B cell (primary cell): ENCODE results near the gene FOXO3. TPM values are rescaled to one million over a fixed set of nuclear protein-coding genes. Genes with fewer than 3 reads are reported as not detected.

ENCODE experiments used
- ATAC-seq: fragments of 200-7000 bp; cut with Tn5 transposase; one replicate; pipeline ENCODE4 v1.10.0; 2021; ENCODE audit warnings: low read depth, mild to moderate bottlenecking, moderate number of reproducible peaks, moderate library complexity
- CTCF ChIA-PET: fragments of 350-600 bp; sonication (Branson Sonifier 250); formaldehyde crosslinking; loops from one replicate; lab custom pipeline; 2021; ENCODE audit warnings: antibody characterized with exemption, inconsistent platforms; lab: Charles Lee
- POLR2A ChIA-PET: fragments of 350-600 bp; sonication (Branson Sonifier 250); formaldehyde crosslinking; loops from one replicate; lab custom pipeline; 2021; ENCODE audit warnings: antibody characterized with exemption; lab: Charles Lee
- DNase-seq: peaks from one replicate; pipeline ENCODE4 v3.0.0; 2013
- H2AFZ ChIP-seq: 2 replicates; pipeline ENCODE4 v1.6.1; 2012; ENCODE audit warnings: mild to moderate bottlenecking, low read depth, low read length; ENCODE audit not compliant: insufficient read depth, poor library complexity, severe bottlenecking
- H3K27ac ChIP-seq, 2 donors: 1 replicate in 1 of 2; 2 replicates in 1 of 2; pipeline ENCODE4 v1.5.1; 2012 to 2013; ENCODE audit warnings: low read length in 2 of 2, mild to moderate bottlenecking in 2 of 2, moderate library complexity in 1 of 2
- H3K27me3 ChIP-seq, 4 experiments: fragments of 200-600 bp in 1 of 4; sonication (generic) in 1 of 4; replicated peaks in 1 of 4; 1 replicate in 2 of 4; 2 replicates in 2 of 4; pipeline versions ENCODE4 v1.6.1 to v1.7.0; 2013 to 2016; ENCODE audit warnings: low read length in 3 of 4, mild to moderate bottlenecking in 2 of 4, mixed read lengths in 1 of 4, moderate library complexity in 1 of 4; ENCODE audit not compliant: insufficient read depth in 4 of 4, control insufficient read depth in 3 of 4; ENCODE audit errors: control extremely low read depth in 1 of 4
- H3K36me3 ChIP-seq, 2 experiments: replicated peaks in 1 of 2; 1 replicate in 1 of 2; 2 replicates in 1 of 2; pipeline versions ENCODE4 v1.6.1 to v1.7.1; 2013; ENCODE audit warnings: low read length in 1 of 2; ENCODE audit not compliant: insufficient read depth in 2 of 2, control insufficient read depth in 1 of 2; ENCODE audit errors: control extremely low read depth in 1 of 2, extremely low read depth in 1 of 2
- H3K4me1 ChIP-seq, 2 donors: fragments of 200-600 bp in 1 of 2; sonication (generic) in 1 of 2; 1 replicate in 1 of 2; 2 replicates in 1 of 2; pipeline versions ENCODE4 v1.5.1 to v1.6.1; 2013 to 2017; ENCODE audit warnings: low read length in 2 of 2; ENCODE audit not compliant: control insufficient read depth in 2 of 2, insufficient read depth in 2 of 2
- H3K4me2 ChIP-seq: replicated peaks from 2 replicates; pipeline ENCODE3; 2012; ENCODE audit warnings: mild to moderate bottlenecking, low read depth, low read length; ENCODE audit not compliant: poor library complexity, severe bottlenecking
- H3K4me3 ChIP-seq, 5 experiments: fragments of 200-600 bp in 1 of 5; sonication (generic) in 1 of 5; 1 replicate in 3 of 5; 2 replicates in 2 of 5; pipeline versions ENCODE4 v1.5.1 to v1.7.0; 2011 to 2016; ENCODE audit warnings: low read length in 4 of 5, mild to moderate bottlenecking in 4 of 5, low read depth in 2 of 5, control low read depth in 1 of 5, moderate library complexity in 1 of 5; ENCODE audit not compliant: insufficient read depth in 1 of 5; ENCODE audit errors: control extremely low read depth in 1 of 5, extremely low read depth in 1 of 5
- H3K79me2 ChIP-seq: fragments of 200-600 bp; sonication (generic); one replicate; pipeline ENCODE4 v1.6.0; 2016; ENCODE audit warnings: low read length; ENCODE audit not compliant: control insufficient read depth, insufficient read depth
- H3K9ac ChIP-seq: fragments of 200-600 bp; sonication (generic); 2 replicates; pipeline ENCODE4 v1.6.1; 2017; ENCODE audit warnings: mild to moderate bottlenecking, low read length, moderate library complexity
- H3K9me3 ChIP-seq, 3 donors: one replicate each; pipeline versions ENCODE4 v1.6.1 to v1.7.1; 2013; ENCODE audit warnings: low read length in 2 of 3; ENCODE audit not compliant: control insufficient read depth in 2 of 3, insufficient read depth in 1 of 3; ENCODE audit errors: control extremely low read depth in 1 of 3
- H4K20me1 ChIP-seq: 2 replicates; pipeline ENCODE4 v1.6.0; 2012; ENCODE audit warnings: mild to moderate bottlenecking, low read length; ENCODE audit not compliant: insufficient read depth, control insufficient read depth, poor library complexity, severe bottlenecking
- H3K27ac Mint-ChIP-seq: one replicate; pipeline ENCODE4 v1.8.0; 2021; ENCODE audit warnings: mixed read lengths
- H3K27me3 Mint-ChIP-seq: one replicate; pipeline ENCODE4 v1.8.0; 2021; ENCODE audit warnings: mixed read lengths
- H3K4me1 Mint-ChIP-seq: one replicate; pipeline ENCODE4 v1.8.0; 2021; ENCODE audit warnings: mixed read lengths
- H3K4me3 Mint-ChIP-seq: one replicate; pipeline ENCODE4 v1.8.0; 2021; ENCODE audit warnings: mixed read lengths
- H3K9me3 Mint-ChIP-seq: one replicate; pipeline ENCODE4 v1.8.0; 2022; ENCODE audit warnings: mixed read lengths; ENCODE audit not compliant: insufficient read depth
- CTCF ChIP-seq: fragments of 200-600 bp; IDR thresholded peaks from one replicate; pipeline ENCODE4 v1.8.0; 2022; ENCODE audit warnings: antibody characterized with exemption, mild to moderate bottlenecking
- EZH2 ChIP-seq: IDR thresholded peaks from 2 replicates; pipeline ENCODE4 v1.6.1; 2012; ENCODE audit warnings: borderline replicate concordance, low read depth, mild to moderate bottlenecking, moderate library complexity, low read length; ENCODE audit not compliant: insufficient read depth, poor library complexity, severe bottlenecking
- WGBS: methylation state at CpG from one replicate; pipeline ENCODE4 v1.1.5; 2013; ENCODE audit warnings: missing lambda C conversion rate; ENCODE audit not compliant: insufficient coverage; 5-methylcytosine and 5-hydroxymethylcytosine counted together
- intact Hi-C: fragments of 100-400 bp; cut with micrococcal nuclease; formaldehyde crosslinking; loops from one replicate; pipeline ENCODE4 v1.10.0; 2022
- polyA plus RNA-seq: library from polyadenylated mRNA; depleted of rRNA; stranded (reverse); fragments of >200 nt; gene quantifications from 2 replicates; pipeline ENCODE4 v1.2.3, GENCODE V29; 2012
- total RNA-seq, 2 donors: library from RNA; stranded (reverse); fragments of 120-200 nt in 1 of 2; gene quantifications; 1 replicate in 1 of 2; 2 replicates in 1 of 2; pipeline versions ENCODE4 v1.2.3 to v1.2.4, GENCODE V29; 2013 to 2022

The FOXO3 gene
- total and polyA plus RNA-seq, 2 donors (not counting 1 experiment from before 2014, with no cell fraction given): 6.0 to 16.9 TPM

- H3K27ac Mint-ChIP-seq: no peak overlapping the region
- Histone ChIP-seq H3K36me3 (peaks cover 6 to 18% of the 10 kb centered on the region in 2 experiments), H3K27ac (no peak overlapping the region), H3K9ac (no peak overlapping the region), H4K20me1 (peaks cover 38% of the 10 kb centered on the region), H3K4me2 (no peak overlapping the region), H2AFZ (no peak overlapping the region), H3K9me3 (no peaks in the 10 kb centered on the region), H3K79me2 (peaks cover 76% of the 10 kb centered on the region), H3K4me3 (no peak overlapping the region), H3K4me1 (peaks cover 10 to 16% of the 10 kb centered on the region in 2 donors), H3K27me3 (no peaks in the 10 kb centered on the region)
- no peaks in the 10 kb centered on the region for H3K9me3 Mint-ChIP-seq
- 100% methylated on average over 3 of the region's 4 CpGs for WGBS
- ATAC-seq (no peak), DNase-seq (no peak)
- peaks cover 46% of the 10 kb centered on the region for H3K4me1 Mint-ChIP-seq
- ChIA-PET POLR2A (no interaction called here), CTCF (interaction anchor here (0.7 to 1.8 kb wide), 2 partner anchors 10 to 29 kb away, joined by 3 to 6 read pairs; no protein-coding TSS in a partner anchor)
- TF ChIP-seq EZH2 (no peak), CTCF (no peak)
- intact Hi-C loops: loop anchor here (5.0 kb wide), 1 partner anchor 38 kb away; no protein-coding TSS in a partner anchor
- no peak overlapping the region for H3K4me3 Mint-ChIP-seq
- no peaks in the 10 kb centered on the region for H3K27me3 Mint-ChIP-seq
Observed at GRCh38 chr6:108574457-108575141, 13.9 kb downstream of the FOXO3 start.

GRCh38 chr6:108575905-108576494, 15.3 kb downstream of the FOXO3 start:
- H3K9me3 Mint-ChIP-seq: no peaks in the 10 kb centered on the region
- H3K79me2 ChIP-seq: peaks cover 75% of the 10 kb centered on the region
- no peak overlapping the region for H3K4me2 ChIP-seq
- H3K36me3 ChIP-seq: peaks cover 6 to 11% of the 10 kb centered on the region in 2 experiments
- no peaks in the 10 kb centered on the region for H3K9me3 ChIP-seq
- H3K27me3 Mint-ChIP-seq: no peaks in the 10 kb centered on the region
- CTCF ChIA-PET: interaction anchor here (0.6 to 1.8 kb wide), 5 partner anchors 9 to 319 kb away, joined by 3 to 6 read pairs (median 4); no protein-coding TSS in a partner anchor
- H4K20me1 ChIP-seq: peaks cover 30% of the 10 kb centered on the region
- DNase-seq: no peak
- no peak overlapping the region for H3K4me3 Mint-ChIP-seq
- no peaks in the 10 kb centered on the region for H3K27me3 ChIP-seq
- H3K4me1 ChIP-seq: peaks cover 13 to 18% of the 10 kb centered on the region in 2 donors
- H3K4me3 ChIP-seq: no peak overlapping the region
- peaks cover 52% of the 10 kb centered on the region for H3K4me1 Mint-ChIP-seq
- H3K27ac ChIP-seq: no peak overlapping the region
- intact Hi-C loops: loop anchor here (2.0 to 5.0 kb wide), 2 partner anchors 15 to 36 kb away; no protein-coding TSS in a partner anchor
- no peak for ATAC-seq
- TF ChIP-seq EZH2 (no peak), CTCF (no peak)
- H3K9ac ChIP-seq: no peak overlapping the region
- POLR2A ChIA-PET: interaction anchor here (1.3 kb wide), 1 partner anchor 16 kb away, joined by 3 read pairs; the partner anchor contains the start of gene FOXO3
- WGBS: 100% methylated on average over 1 of the region's 2 CpGs
- H3K27ac Mint-ChIP-seq: no peak overlapping the region
- no peak overlapping the region for H2AFZ ChIP-seq
